ENCODE measurements around the gene TNIK.

The TNIK gene

DNA sequence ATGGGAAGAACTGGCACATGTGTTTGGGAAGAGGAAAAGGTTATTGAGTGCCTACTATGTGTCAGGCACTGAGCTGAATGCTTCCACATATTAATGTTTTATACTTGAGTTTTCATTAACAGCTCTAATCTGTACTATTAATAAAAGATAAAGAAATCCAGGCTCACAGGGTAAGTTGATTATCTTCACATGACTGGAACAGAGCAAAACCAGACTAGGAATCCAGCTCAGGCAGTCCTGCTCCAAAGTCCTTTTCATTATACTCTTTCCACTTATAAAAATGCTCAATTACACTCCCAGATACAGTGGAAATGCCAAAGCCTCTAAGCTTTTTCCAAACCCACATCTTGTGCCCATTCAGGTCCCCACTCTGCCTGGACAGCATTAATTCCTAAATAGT lies 97.6 kb downstream of the TNIK start:
- Histone ChIP-seq H3K9me3 (ENCODE audit: insufficient read depth, low read length) (no peaks in the 10 kb centered on the region), H3K4me1 (ENCODE audit: low read length) (peaks cover 8% of the 10 kb centered on the region; the same call in 1 of the 2 replicates), H3K4me2 (ENCODE audit: low read length) (no peak overlapping the region), H3K9ac (ENCODE audit: low read length) (no peak overlapping the region), H2AFZ (ENCODE audit: low read depth, low read length) (no peak overlapping the region), H4K20me1 (ENCODE audit: insufficient read depth, low read length) (peaks cover 20% of the 10 kb centered on the region; the same call in 1 of the 2 replicates), H3K36me3 (replicated peaks; ENCODE audit: low read depth, low read length) (no peaks in the 10 kb centered on the region), H3K4me3 (ENCODE audit: low read length) (no peak overlapping the region), H3K27me3 (ENCODE audit: low read depth, low read length) (no peaks in the 10 kb centered on the region), H3K79me2 (ENCODE audit: low read length) (peaks cover 24% of the 10 kb centered on the region), H3K27ac (ENCODE audit: low read length) (no peak overlapping the region)
- TF ChIP-seq, protein P1, sequence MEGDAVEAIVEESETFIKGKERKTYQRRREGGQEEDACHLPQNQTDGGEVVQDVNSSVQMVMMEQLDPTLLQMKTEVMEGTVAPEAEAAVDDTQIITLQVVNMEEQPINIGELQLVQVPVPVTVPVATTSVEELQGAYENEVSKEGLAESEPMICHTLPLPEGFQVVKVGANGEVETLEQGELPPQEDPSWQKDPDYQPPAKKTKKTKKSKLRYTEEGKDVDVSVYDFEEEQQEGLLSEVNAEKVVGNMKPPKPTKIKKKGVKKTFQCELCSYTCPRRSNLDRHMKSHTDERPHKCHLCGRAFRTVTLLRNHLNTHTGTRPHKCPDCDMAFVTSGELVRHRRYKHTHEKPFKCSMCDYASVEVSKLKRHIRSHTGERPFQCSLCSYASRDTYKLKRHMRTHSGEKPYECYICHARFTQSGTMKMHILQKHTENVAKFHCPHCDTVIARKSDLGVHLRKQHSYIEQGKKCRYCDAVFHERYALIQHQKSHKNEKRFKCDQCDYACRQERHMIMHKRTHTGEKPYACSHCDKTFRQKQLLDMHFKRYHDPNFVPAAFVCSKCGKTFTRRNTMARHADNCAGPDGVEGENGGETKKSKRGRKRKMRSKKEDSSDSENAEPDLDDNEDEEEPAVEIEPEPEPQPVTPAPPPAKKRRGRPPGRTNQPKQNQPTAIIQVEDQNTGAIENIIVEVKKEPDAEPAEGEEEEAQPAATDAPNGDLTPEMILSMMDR (IDR thresholded peaks at IDR 0.05; ENCODE audit: low read depth, low read length): no peak
- no peak for TF ChIP-seq EZH2phosphoT487 (IDR thresholded peaks at IDR 0.05; ENCODE audit: low read depth)

DNA sequence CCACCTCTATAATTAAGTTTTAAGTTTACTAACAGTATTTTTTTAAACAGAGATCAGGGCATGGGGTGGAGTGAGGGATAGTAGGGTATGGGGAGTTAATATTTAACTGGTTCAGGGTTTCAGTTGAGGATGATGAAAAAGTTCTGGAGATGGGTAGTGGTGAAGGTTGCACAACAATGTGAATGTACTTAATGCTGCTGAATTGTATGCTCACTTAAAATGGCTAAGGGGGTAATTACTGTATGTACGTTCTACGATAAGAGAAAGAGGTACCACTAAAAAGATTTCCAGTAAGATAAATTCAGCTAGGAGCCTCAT lies 101.4 kb downstream of the TNIK start:
- H3K9me3 ChIP-seq (ENCODE audit: insufficient read depth, low read length): no peaks in the 10 kb centered on the region
- no peak overlapping the region for H3K27ac ChIP-seq (ENCODE audit: low read length)
- H3K9ac ChIP-seq (ENCODE audit: low read length): no peak overlapping the region
- no peak overlapping the region for H3K4me3 ChIP-seq (ENCODE audit: low read length)
- no peak for TF ChIP-seq EZH2phosphoT487 (IDR thresholded peaks at IDR 0.05; ENCODE audit: low read depth)
- TF ChIP-seq, protein P1 (IDR thresholded peaks at IDR 0.05; ENCODE audit: low read depth, low read length): no peak
- H3K4me1 ChIP-seq (ENCODE audit: low read length): peaks cover 8% of the 10 kb centered on the region; the same call in 1 of the 2 replicates
- H3K79me2 ChIP-seq (ENCODE audit: low read length): peaks cover 28% of the 10 kb centered on the region
- H3K27me3 ChIP-seq (ENCODE audit: low read depth, low read length): no peaks in the 10 kb centered on the region
- peaks cover 4% of the 10 kb centered on the region for H3K36me3 ChIP-seq (replicated peaks; ENCODE audit: low read depth, low read length)
- no peak overlapping the region for H3K4me2 ChIP-seq (ENCODE audit: low read length)
- peaks cover 20% of the 10 kb centered on the region; the same call in 1 of the 2 replicates for H4K20me1 ChIP-seq (ENCODE audit: insufficient read depth, low read length)
- H2AFZ ChIP-seq (ENCODE audit: low read depth, low read length): no peak overlapping the region

DNA sequence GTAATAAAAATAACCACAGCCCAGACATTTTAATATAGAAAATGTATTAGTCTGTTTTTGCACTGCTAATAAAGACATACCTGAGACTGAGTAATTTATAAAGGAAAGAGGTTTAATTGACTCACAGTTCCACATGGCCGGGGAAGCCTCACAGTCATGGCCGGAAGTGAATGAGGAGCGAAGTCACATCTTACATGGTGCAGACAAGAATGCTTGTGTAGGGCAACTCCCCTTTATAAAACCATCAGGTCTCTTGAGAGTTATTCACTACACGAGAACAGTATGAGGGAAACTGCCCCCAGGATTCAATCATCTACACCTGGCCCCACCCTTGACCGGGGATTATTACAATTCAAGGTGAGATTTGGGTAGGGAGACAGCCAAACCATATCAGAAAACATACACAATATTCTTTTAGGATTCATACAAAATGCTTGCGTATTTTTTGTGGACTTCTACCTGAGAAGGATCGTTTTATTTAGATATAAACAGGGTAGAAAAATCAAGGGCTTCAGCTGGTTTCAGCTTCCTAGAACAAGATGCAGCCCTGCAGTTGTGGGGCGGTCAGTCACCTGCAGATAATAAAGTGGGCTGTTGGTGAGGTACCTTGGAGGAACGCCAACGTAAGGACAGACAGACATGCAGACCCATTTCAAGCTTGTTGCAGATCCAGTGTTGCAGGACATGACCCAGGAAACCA lies 101.9 kb downstream of the TNIK start:
- peaks cover 28% of the 10 kb centered on the region for H3K79me2 ChIP-seq (ENCODE audit: low read length)
- peaks cover 20% of the 10 kb centered on the region; the same call in 1 of the 2 replicates for H4K20me1 ChIP-seq (ENCODE audit: insufficient read depth, low read length)
- no peak overlapping the region for H3K4me2 ChIP-seq (ENCODE audit: low read length)
- H3K4me3 ChIP-seq (ENCODE audit: low read length): no peak overlapping the region
- no peak overlapping the region for H3K27ac ChIP-seq (ENCODE audit: low read length)
- no peak overlapping the region for H3K9ac ChIP-seq (ENCODE audit: low read length)
- no peaks in the 10 kb centered on the region for H3K27me3 ChIP-seq (ENCODE audit: low read depth, low read length)
- H3K36me3 ChIP-seq (replicated peaks; ENCODE audit: low read depth, low read length): peaks cover 4% of the 10 kb centered on the region
- H2AFZ ChIP-seq (ENCODE audit: low read depth, low read length): no peak overlapping the region
- peaks cover 8% of the 10 kb centered on the region; the same call in 1 of the 2 replicates for H3K4me1 ChIP-seq (ENCODE audit: low read length)
- no peaks in the 10 kb centered on the region for H3K9me3 ChIP-seq (ENCODE audit: insufficient read depth, low read length)
- TF ChIP-seq, protein P1 (IDR thresholded peaks at IDR 0.05; ENCODE audit: low read depth, low read length): no peak
- TF ChIP-seq EZH2phosphoT487 (IDR thresholded peaks at IDR 0.05; ENCODE audit: low read depth): no peak

DNA sequence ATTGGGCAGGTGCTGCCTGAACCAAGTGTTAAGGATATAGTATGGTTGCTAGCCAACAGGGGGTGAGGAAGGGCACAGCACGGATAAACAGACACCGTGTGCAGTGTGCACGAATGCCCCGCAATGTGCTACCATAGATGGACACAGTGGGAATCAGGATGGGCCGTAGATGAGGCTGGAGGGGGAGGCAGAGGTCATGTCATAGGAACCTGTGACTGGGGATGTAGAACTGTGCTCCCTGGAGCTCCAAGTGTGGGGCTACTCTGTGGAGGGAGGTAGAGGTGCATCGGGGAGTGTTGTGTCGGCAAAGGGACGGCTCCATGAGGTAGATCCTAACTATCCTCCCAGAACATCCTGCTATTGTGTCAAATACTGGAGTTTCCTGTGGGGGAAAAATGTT lies 102.5 kb downstream of the TNIK start:
- no peak overlapping the region for H3K4me2 ChIP-seq (ENCODE audit: low read length)
- no peak overlapping the region for H2AFZ ChIP-seq (ENCODE audit: low read depth, low read length)
- H3K9ac ChIP-seq (ENCODE audit: low read length): no peak overlapping the region
- no peak overlapping the region for H3K4me3 ChIP-seq (ENCODE audit: low read length)
- H3K9me3 ChIP-seq (ENCODE audit: insufficient read depth, low read length): no peaks in the 10 kb centered on the region
- H3K79me2 ChIP-seq (ENCODE audit: low read length): peaks cover 28% of the 10 kb centered on the region
- H3K36me3 ChIP-seq (replicated peaks; ENCODE audit: low read depth, low read length): peaks cover 4% of the 10 kb centered on the region
- no peaks in the 10 kb centered on the region for H3K27me3 ChIP-seq (ENCODE audit: low read depth, low read length)
- peaks cover 20% of the 10 kb centered on the region; the same call in 1 of the 2 replicates for H4K20me1 ChIP-seq (ENCODE audit: insufficient read depth, low read length)
- H3K4me1 ChIP-seq (ENCODE audit: low read length): peaks cover 8% of the 10 kb centered on the region; the same call in 1 of the 2 replicates
- H3K27ac ChIP-seq (ENCODE audit: low read length): no peak overlapping the region
- TF ChIP-seq, protein P1 (IDR thresholded peaks at IDR 0.05; ENCODE audit: low read depth, low read length): no peak
- TF ChIP-seq EZH2phosphoT487 (IDR thresholded peaks at IDR 0.05; ENCODE audit: low read depth): no peak
